Loucy (cell line): Measurements from ENCODE around the gene ARMC3.

ENCODE experiments used
- EZH2phosphoT487 ChIP-seq: fragments of 200-600 bp; IDR thresholded peaks from 2 replicates; pipeline ENCODE4 v1.6.1; 2018; ENCODE audit warnings: antibody characterized with exemption, mild to moderate bottlenecking, moderate library complexity, borderline replicate concordance
- TF ChIP-seq, protein P1 (sequence below): fragments of 200-600 bp; sonication (generic); conservative IDR thresholded peaks from 2 replicates; pipeline ENCODE4 v1.5.1; 2014; ENCODE audit warnings: mild to moderate bottlenecking, antibody characterized with exemption, low read length

DNA sequence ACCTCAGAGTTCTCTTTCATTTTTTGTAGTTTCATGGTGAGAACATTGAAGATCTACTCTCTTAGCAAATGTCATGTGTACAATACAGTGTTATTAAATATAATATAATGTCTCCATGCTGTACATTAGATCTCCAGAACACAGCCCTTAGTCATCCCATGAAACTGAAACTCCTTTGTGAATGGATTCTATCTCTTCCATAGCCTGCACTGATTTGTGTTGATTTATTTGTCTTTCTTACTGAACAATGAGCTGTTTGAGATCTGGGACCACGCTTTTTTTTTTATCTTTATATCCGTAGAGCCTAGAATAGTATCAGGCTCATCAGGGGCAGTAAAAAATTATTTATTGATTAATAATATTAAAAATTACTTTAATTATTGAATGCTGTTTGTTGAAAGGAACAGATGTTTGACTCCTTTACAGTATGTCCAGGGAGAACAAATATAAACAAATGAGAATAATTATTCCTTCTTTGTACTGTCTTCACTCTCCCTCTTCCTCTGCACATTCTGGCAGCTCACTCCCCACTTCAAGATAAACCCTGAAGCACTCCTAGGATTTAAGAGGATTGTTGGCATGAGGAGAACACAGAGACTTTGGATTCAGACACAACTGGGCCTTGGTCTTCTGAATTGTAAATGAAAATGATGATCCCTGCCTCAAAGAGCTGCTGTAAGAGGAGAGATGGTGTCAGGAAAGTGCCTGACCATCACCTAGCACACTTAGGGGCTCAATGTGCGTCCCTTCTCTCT is 85.9 kb downstream of the ARMC3 start:
- TF ChIP-seq, protein P1, sequence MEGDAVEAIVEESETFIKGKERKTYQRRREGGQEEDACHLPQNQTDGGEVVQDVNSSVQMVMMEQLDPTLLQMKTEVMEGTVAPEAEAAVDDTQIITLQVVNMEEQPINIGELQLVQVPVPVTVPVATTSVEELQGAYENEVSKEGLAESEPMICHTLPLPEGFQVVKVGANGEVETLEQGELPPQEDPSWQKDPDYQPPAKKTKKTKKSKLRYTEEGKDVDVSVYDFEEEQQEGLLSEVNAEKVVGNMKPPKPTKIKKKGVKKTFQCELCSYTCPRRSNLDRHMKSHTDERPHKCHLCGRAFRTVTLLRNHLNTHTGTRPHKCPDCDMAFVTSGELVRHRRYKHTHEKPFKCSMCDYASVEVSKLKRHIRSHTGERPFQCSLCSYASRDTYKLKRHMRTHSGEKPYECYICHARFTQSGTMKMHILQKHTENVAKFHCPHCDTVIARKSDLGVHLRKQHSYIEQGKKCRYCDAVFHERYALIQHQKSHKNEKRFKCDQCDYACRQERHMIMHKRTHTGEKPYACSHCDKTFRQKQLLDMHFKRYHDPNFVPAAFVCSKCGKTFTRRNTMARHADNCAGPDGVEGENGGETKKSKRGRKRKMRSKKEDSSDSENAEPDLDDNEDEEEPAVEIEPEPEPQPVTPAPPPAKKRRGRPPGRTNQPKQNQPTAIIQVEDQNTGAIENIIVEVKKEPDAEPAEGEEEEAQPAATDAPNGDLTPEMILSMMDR, result no peak
- no peak for TF ChIP-seq EZH2phosphoT487
